ENCODE data around the gene CFAP97.

DNA sequence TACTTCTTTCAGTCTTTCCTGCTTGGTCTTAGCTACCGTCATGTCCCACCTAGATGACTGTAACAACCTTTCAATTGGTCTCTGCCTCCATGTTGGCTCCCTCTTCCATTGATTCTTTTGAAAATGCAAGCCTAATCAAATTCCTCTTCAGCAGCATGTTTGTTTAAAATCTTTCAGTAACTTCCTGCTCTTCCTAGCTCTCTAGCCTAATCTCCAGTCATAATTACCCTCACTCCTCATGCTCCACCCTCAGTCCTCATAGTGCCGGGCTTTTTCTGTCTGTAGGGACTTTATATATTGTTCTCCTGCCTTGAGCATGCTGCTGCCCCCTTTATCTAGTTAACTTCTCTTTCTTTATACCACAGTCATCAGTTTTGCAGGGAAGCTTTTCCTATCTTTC, 17.7 kb upstream of the CFAP97 start:
- TF ChIP-seq BHLHE40 (IDR thresholded peaks at IDR 0.05; ENCODE audit: borderline replicate concordance) (no peak), SUZ12 (IDR thresholded peaks at IDR 0.05) (no peak)

All from HEK293T (cell line).